Renal cortical epithelial cell (primary cell): ENCODE data around the gene IQCK. TPM values are rescaled to one million over a fixed set of nuclear protein-coding genes. Genes with fewer than 3 reads are reported as not detected.
A peak's percentile ranks its signal among the peaks of the same experiment; 100 is the strongest.

Experiments
- DNase-seq: peaks from one replicate; pipeline ENCODE4 v3.0.0-alpha.2; 2011; ENCODE audit warnings: low read depth
- total RNA-seq: library from RNA; depleted of rRNA; stranded (reverse); fragments of >200 nt; gene quantifications from 2 replicates; pipeline ENCODE4 v1.2.3, GENCODE V29; 2014

The IQCK gene
- total RNA-seq, 1 donor from 2014 or later, result 37.1 TPM

GRCh38 chr16:19837331-19837980 is 119.4 kb downstream of the IQCK start:
- DNase-seq, result no peak

DNA sequence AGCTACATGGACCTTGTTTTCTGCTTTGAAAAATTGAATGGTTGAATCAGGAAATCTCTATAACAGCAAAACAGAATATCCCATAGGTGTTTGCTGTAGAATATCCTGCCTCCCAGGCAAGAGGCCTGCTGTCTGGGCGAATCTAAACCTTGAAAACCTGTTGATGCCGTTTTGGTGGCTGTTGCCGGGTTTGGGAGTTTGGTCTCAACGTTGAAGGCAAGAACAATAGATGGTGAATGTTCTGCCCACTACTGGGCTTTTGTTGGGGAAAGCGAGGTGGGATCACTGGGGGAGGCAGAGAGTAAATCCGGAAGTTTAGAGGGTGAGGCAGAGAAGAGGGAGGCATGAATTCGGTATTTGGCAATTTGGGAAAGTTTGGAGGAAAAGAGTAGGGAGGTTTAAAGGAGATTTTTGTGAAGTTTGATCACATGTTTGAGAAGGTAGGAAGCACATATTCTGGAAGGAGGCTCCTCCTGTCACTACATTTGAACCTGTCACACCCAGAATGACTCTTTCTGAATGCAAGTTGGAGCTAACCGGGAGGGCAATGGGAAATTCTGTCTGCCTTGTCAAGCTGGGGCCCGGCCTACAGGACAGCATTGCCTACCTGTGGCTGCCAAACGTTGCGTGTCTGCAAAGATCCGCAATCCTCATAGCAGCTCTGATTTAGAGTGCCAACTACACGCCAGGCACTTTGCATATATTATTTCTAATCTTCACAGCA is 120.1 kb downstream of the IQCK start:
- no peak for DNase-seq

GRCh38 chr16:19840524-19841110 is 122.5 kb downstream of the IQCK start:
- no peak for DNase-seq

DNA sequence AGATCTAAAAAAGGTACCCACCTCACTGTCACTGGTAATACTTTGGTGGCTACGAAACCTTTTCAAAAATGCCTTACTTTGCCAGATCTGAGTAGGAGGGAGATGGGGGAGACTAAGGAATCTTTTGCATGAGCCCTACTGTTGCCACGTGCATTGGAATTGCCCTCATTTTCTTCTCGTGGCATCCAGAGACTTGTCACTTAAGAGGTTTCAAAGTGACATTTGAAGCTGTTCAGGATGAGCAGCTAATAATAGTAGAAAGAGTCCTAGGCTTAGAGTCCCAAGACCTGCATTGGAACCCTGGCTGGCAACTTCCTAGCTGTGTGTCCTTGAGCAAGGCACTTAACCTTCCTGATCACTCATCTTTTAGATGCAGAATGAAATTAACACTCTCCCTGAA is 123.1 kb downstream of the IQCK start:
- DNase-seq, result no peak

DNA sequence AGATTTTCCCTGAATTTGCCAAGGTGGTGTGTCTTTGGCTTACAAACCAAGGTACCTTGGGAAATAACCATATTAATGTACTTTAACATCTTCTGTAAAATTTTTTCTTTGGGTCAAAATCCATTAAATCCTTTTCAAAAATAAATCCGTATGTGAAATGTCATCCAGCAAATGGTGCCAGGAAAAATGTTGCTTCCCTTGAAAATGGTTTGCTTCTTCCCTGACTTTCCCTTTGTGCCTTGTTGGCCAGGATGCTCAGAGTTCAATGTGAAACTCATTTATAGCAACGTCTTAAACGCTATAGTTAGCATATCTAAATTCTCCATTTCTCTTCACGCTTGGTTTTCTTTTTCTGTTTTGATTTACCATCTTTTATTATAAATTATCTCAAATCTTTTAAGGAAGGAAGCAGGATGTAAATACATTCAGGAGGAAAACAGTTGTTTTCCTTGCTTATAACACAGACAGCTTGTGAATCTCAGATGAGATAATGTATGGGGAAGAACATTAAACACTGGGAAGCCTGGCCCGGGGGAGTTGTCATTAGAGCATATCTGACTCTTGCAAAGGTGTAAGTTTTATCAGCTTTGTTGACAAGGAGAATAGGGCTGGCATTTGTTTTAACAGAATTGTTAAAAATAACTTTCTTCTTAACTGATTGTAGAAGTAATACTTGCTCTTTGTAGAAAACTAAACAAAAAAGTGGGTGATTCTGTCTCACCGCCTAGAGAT is 124.5 kb downstream of the IQCK start:
- no peak for DNase-seq

DNA sequence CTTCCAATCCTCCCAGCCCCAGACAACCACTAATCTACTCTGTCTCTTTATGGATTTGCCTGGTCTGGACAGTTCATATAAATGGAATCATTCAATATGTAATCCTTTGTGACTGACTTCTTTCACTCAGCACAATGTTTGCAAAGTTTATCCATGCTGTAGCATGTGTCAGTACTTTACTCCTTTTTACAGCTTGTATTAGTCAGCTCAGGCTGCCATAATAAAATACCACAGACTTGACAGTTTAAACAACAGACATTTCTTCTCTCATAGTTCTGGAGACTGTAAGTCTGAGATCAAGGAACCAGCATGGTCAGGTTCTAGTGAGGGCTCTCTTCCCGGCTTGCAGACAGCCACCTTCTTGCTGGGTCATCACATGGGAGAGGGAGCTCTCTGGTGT is 125.3 kb downstream of the IQCK start:
- peak; percentile 50 for DNase-seq

DNA sequence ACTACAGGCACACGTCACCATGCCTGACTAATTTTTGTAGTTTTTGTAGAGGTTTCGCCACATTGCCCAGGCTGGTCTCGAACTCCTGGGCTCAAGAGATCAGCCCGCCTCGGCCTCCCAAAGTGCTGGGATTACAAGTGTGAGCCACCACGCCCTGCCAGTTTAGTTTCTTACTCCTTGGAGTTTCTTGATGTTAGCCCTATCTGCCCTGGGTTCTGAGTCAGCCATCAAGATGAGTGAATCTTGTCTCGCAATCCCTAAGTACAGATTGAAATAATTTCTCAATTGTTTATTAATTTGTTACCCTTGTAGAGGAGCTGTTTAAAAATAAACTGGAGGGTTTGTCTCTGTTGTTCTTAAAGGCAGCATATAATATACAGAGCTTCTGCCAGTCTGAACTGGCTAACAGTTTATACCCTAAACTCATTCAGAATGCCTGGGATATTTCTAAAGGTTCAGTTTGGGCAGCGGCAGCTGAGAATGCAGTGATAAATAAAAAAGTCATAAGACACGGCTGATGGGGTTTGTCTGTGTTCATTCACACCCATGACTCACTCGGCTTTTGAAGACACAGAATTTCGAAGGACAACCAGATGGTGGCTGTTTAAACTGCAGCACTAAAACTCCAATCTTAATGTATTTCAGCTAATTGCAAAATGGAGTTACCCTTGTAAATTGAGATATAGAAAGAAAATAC is 127.0 kb downstream of the IQCK start:
- peak; percentile 94 for DNase-seq

DNA sequence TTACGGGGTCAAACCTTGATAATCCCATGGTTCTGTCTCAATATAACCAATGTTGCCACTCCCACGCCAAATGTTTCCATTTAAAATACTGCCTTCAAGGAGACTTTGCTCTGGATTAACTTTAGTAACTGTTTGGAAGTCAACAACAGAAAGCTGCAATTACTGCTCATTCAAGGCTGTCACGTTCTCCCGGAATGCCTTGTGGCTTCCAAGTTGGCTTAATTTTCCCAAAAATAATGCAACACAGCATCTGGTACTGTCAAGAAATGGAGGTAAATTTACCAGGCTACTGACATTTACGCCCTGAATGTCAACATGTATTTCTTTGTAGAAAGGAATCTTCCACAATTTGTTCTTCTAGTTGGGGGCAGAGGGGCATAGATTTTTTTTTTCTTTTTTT is 128.4 kb downstream of the IQCK start:
- no peak for DNase-seq

- no peak for DNase-seq
These were observed 130.7 kb downstream of the IQCK start for GRCh38 chr16:19848756-19849155.

DNA sequence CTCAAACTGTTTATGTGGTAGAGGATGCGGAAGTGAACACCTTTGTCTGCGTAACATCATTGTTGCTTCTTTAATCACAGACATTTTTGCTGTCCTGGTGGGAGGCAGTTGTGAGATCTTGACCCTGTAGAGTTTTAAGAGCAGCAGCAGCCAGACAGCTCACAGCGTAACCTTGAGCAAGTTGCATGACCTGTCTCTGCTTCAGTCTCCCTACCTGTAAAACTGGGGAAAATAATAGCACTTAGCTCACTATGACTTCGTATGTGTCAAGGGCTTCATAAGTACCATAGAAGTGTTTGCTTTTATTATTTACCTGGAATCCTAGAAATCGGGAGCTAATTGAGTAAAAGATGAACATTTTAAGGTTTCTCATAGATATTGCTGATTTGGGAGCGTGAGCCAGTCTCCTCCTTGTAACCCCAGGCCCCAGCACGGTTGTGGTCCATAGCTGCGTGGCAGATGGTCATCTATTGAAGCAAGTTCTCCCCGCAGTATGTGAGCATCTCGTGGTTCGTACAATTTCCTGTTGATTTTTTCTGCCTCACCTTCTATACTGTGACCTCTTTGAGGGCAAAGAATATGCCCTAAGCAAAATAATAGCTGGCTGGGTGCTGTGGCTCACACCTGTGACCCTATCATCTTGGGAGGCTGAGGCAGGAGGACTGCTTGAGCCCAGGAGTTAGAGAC is 132.2 kb downstream of the IQCK start:
- no peak for DNase-seq

DNA sequence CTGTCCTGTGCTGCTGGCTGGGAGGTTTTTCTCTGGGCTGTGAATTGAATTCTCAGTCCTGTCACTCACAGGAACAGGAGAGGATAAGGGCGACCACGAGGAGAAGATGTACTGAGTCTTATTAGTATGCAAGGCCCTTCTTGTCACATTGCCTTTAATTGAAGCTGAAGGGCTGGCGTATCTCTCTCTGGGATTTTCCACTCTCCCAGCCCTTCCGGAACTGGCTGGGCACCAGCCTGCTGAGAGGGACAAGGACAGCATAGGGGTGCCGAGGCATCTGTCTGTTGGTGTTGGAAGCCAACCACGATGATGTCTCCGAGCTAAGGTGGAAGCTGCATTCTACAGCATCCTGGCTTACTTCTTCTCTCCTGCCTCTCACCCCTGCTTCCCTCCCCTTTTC is 133.4 kb downstream of the IQCK start:
- no peak for DNase-seq

GRCh38 chr16:19853132-19853741 is 135.2 kb downstream of the IQCK start:
- no peak for DNase-seq

DNA sequence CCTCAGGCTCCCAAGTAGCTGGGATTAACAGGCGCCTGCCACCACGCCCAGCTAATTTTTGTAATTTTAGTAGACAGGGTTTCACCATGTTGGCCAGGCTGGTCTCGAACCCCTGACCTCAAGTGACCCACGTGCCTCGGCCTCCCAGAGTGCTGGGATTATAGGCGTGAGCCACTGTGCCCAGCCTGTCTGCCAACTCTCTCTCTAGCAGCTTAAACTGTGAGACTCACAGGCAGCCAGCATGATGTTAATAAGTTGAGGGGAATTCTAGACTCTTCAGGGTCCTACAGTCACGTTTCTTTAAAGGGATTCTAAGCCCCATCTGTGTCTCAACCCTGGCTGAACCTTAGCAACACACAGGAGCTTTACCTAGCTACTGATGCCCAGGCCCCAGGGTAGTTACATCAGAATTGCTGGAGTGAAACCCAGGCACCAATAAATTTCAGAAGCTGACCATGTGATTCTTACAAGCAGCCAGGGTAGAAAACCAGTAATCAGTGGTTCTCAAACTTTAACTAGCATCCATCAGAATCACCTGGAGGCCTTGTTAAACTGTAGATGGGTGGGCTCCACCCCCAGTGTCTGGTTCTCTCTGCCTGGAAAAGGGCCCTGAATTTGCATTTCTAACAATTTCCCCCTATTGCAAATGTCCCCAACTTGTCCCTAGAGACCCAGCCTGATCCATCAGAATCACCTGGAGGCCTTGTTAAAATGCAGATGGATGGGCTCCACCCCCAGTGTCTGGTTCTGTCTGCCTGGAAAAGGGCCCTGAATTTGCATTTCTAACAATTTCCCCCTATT is 135.9 kb downstream of the IQCK start:
- peak; percentile 89 for DNase-seq

DNA sequence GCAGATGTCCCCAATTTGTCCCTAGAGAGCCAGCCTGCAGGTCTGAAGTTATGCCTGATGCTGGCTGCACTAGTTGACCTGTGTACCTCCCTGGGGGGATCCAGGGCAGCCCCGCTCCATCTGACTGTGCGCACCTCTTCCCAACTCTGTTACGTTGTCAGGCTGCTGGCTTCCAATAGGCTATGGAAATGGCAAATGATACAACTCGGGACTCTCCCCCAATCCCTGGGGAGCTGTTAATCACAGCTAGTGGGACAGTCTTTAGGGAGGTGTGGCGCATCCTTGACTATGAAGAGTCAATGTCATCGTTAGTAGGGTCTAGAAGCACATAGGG is 136.4 kb downstream of the IQCK start:
- no peak for DNase-seq

DNA sequence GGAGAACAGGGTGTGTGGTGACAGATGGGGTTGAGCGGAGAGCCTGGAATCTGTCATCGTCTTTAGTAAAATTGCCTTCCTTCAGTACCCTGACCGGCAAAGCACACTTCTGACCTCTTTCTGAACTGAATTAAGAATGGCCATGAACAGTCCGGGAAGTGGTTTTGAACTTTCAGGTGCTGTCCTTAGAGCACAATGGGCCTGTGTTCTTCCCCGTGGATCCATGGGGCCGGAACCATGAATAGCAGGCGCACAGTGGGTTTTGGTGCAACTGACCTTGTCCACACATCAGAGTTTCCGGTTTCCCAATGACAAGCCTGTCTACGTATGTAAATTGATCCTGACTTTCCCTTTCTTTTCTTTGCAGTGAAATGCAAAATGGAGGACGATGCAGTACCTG is 138.0 kb downstream of the IQCK start:
- no peak for DNase-seq

GRCh38 chr16:19857593-19858339 is 139.7 kb downstream of the IQCK start:
- no peak for DNase-seq

DNA sequence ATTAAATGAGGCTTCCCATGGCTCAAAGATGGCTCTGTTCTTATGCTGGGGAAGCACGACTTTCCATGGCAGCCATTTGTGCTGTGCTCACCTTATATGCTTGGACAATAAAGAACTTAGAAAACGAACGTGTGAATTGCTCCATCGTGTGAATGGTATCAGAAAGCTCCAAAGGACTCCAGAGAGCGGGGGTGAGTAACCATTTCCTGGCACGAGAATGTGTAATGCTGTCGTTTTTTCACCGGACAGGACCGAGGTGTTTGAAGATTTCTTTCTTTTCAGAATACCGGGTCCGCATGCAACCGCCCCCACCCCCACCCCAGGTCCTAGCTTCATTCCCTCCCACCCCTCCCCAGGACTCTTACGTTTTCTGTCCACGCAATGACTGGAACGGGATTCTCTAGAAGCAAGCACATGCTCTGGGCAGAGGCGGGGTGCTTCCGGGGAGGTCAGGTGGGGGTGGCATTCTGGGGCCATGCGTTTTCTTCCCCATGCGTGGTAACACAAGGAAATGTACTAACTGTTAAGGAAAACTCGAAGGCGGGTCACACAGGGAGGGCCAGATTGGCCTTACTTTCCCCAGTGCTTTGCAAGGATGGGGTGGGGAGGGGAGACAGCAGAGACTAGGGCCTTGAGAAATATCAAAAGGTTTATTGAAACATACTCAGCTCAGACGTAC is 140.4 kb downstream of the IQCK start:
- DNase-seq, result no peak

GRCh38 chr16:19859166-19859565 is 141.1 kb downstream of the IQCK start:
- no peak for DNase-seq

GRCh38 chr16:19859603-19860002 is 141.5 kb downstream of the IQCK start:
- DNase-seq, result no peak
